Measurements from ENCODE around the gene C10orf90.

Gene C10orf90

DNA sequence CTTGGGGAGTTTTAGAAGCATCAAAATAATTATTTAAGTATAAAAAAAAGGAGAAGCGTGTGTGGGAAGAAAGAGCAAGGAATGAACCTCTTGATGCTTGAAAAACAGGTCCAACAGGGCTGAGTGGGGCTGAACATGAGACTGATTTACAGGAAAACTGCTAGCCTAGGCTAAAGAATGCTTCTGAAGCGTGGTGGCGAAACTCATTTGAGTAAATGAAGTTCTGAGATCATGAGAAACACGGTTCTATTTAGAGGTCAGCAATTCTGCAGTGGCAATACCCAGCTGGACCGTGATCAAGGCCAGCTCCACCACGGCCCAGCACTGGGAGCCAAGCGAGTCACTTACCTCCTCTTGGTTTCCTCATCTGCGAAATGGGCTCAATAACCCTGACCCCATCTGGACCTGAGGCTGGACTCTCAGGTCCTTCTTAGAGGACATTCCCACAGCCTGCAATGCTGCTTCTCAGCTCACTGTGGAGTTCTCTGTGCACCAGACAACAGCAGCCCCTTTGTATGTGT, 142.1 kb downstream of the C10orf90 start:
- no peaks in the 10 kb centered on the region for H3K36me3 ChIP-seq (ENCODE audit: insufficient read depth)
- H2AFZ ChIP-seq (ENCODE audit: low read depth), result no peak overlapping the region
- H3K79me2 ChIP-seq (ENCODE audit: insufficient read depth, low read depth), result no peaks in the 10 kb centered on the region
- H3K4me3 ChIP-seq (IDR thresholded peaks at IDR 0.05; ENCODE audit: insufficient read depth, low read depth, low read length), result no peak overlapping the region
- H3K4me1 ChIP-seq (ENCODE audit: low read depth, poor library complexity, severe bottlenecking), result no peaks in the 10 kb centered on the region
- H3K4me2 ChIP-seq, result no peak overlapping the region
- H3K9ac ChIP-seq, result no peak overlapping the region
- TF ChIP-seq, protein P1, sequence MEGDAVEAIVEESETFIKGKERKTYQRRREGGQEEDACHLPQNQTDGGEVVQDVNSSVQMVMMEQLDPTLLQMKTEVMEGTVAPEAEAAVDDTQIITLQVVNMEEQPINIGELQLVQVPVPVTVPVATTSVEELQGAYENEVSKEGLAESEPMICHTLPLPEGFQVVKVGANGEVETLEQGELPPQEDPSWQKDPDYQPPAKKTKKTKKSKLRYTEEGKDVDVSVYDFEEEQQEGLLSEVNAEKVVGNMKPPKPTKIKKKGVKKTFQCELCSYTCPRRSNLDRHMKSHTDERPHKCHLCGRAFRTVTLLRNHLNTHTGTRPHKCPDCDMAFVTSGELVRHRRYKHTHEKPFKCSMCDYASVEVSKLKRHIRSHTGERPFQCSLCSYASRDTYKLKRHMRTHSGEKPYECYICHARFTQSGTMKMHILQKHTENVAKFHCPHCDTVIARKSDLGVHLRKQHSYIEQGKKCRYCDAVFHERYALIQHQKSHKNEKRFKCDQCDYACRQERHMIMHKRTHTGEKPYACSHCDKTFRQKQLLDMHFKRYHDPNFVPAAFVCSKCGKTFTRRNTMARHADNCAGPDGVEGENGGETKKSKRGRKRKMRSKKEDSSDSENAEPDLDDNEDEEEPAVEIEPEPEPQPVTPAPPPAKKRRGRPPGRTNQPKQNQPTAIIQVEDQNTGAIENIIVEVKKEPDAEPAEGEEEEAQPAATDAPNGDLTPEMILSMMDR (conservative IDR thresholded peaks at IDR 0.05; ENCODE audit: low read depth, low read length), result no peak
- H4K20me1 ChIP-seq (ENCODE audit: insufficient read depth), result no peaks in the 10 kb centered on the region
- no peak overlapping the region for H3K27ac ChIP-seq
- no peaks in the 10 kb centered on the region for H3K27me3 ChIP-seq (ENCODE audit: insufficient read depth, low read depth)

GRCh38 chr10:126527645-126528314, 142.7 kb downstream of the C10orf90 start:
- H3K27ac ChIP-seq, result no peak overlapping the region
- no peak overlapping the region for H3K9ac ChIP-seq
- TF ChIP-seq, protein P1 (conservative IDR thresholded peaks at IDR 0.05; ENCODE audit: low read depth, low read length), result no peak
- H3K79me2 ChIP-seq (ENCODE audit: insufficient read depth, low read depth), result no peaks in the 10 kb centered on the region
- H3K4me2 ChIP-seq, result no peak overlapping the region
- no peaks in the 10 kb centered on the region for H3K27me3 ChIP-seq (ENCODE audit: insufficient read depth, low read depth)
- H3K4me1 ChIP-seq (ENCODE audit: low read depth, poor library complexity, severe bottlenecking), result no peaks in the 10 kb centered on the region
- H2AFZ ChIP-seq (ENCODE audit: low read depth), result no peak overlapping the region
- no peak overlapping the region for H3K4me3 ChIP-seq (IDR thresholded peaks at IDR 0.05; ENCODE audit: insufficient read depth, low read depth, low read length)
- no peaks in the 10 kb centered on the region for H4K20me1 ChIP-seq (ENCODE audit: insufficient read depth)
- no peaks in the 10 kb centered on the region for H3K36me3 ChIP-seq (ENCODE audit: insufficient read depth)

- TF ChIP-seq, protein P1 (conservative IDR thresholded peaks at IDR 0.05; ENCODE audit: low read depth, low read length), result no peak
- Histone ChIP-seq H4K20me1 (ENCODE audit: insufficient read depth) (no peaks in the 10 kb centered on the region), H3K36me3 (ENCODE audit: insufficient read depth) (no peaks in the 10 kb centered on the region), H3K4me1 (ENCODE audit: low read depth, poor library complexity, severe bottlenecking) (no peaks in the 10 kb centered on the region), H3K4me2 (no peak overlapping the region), H3K4me3 (IDR thresholded peaks at IDR 0.05; ENCODE audit: insufficient read depth, low read depth, low read length) (no peak overlapping the region), H3K27me3 (ENCODE audit: insufficient read depth, low read depth) (no peaks in the 10 kb centered on the region), H3K9ac (no peak overlapping the region), H2AFZ (ENCODE audit: low read depth) (no peak overlapping the region), H3K27ac (no peak overlapping the region), H3K79me2 (ENCODE audit: insufficient read depth, low read depth) (no peaks in the 10 kb centered on the region)
These were observed 145.2 kb downstream of the C10orf90 start for GRCh38 chr10:126525326-126525725.

GRCh38 chr10:126524526-126524925, 146.0 kb downstream of the C10orf90 start:
- no peaks in the 10 kb centered on the region for H3K36me3 ChIP-seq (ENCODE audit: insufficient read depth)
- no peaks in the 10 kb centered on the region for H3K79me2 ChIP-seq (ENCODE audit: insufficient read depth, low read depth)
- no peaks in the 10 kb centered on the region for H3K4me1 ChIP-seq (ENCODE audit: low read depth, poor library complexity, severe bottlenecking)
- H3K4me2 ChIP-seq, result no peak overlapping the region
- H3K27me3 ChIP-seq (ENCODE audit: insufficient read depth, low read depth), result no peaks in the 10 kb centered on the region
- no peak overlapping the region for H3K27ac ChIP-seq
- no peak overlapping the region for H3K4me3 ChIP-seq (IDR thresholded peaks at IDR 0.05; ENCODE audit: insufficient read depth, low read depth, low read length)
- no peaks in the 10 kb centered on the region for H4K20me1 ChIP-seq (ENCODE audit: insufficient read depth)
- H3K9ac ChIP-seq, result no peak overlapping the region
- H2AFZ ChIP-seq (ENCODE audit: low read depth), result no peak overlapping the region
- TF ChIP-seq, protein P1 (conservative IDR thresholded peaks at IDR 0.05; ENCODE audit: low read depth, low read length), result no peak

Data from KMS-11 (cell line).